NT2/D1 (cell line): Measurements from ENCODE around the gene TNP1.
A peak's percentile ranks its signal among the peaks of the same experiment; 100 is the strongest.

Experiments used
- DNase-seq: peaks from one replicate; pipeline ENCODE4 v3.0.0-alpha.2; 2011; ENCODE audit warnings: low read depth, low spot score
- H3K27me3 ChIP-seq: 2 replicates; pipeline ENCODE4 v1.6.0; 2011; ENCODE audit warnings: mild to moderate bottlenecking; ENCODE audit not compliant: insufficient read length, insufficient read depth
- H3K36me3 ChIP-seq: 2 replicates; pipeline ENCODE4 v1.6.1; 2011; ENCODE audit warnings: mild to moderate bottlenecking, low read length, mixed read lengths; ENCODE audit not compliant: insufficient read depth, insufficient read length
- H3K4me1 ChIP-seq: 2 replicates; pipeline ENCODE4 v1.5.1; 2011; ENCODE audit not compliant: insufficient read depth, insufficient read length
- H3K4me3 ChIP-seq: 2 replicates; pipeline ENCODE4 v1.5.1; 2011; ENCODE audit warnings: low read depth; ENCODE audit not compliant: insufficient read length
- H3K9ac ChIP-seq: 2 replicates; pipeline ENCODE4 v1.6.0; 2011; ENCODE audit warnings: low read depth; ENCODE audit not compliant: insufficient read length
- H3K9me3 ChIP-seq: 2 replicates; pipeline ENCODE4 v1.5.1; 2011; ENCODE audit warnings: mild to moderate bottlenecking, low read length; ENCODE audit not compliant: insufficient read depth
- SUZ12 ChIP-seq: IDR thresholded peaks from 2 replicates; pipeline ENCODE4 v1.6.1; 2011; ENCODE audit not compliant: insufficient read length, insufficient read depth; ENCODE audit errors: extremely low read depth
- YY1 ChIP-seq: IDR thresholded peaks from 2 replicates; pipeline ENCODE4 v1.6.1; 2011; ENCODE audit not compliant: insufficient read length, insufficient read depth
- ZNF274 ChIP-seq: IDR thresholded peaks from 2 replicates; pipeline ENCODE4 v1.6.1; 2011; ENCODE audit warnings: mild to moderate bottlenecking, low read depth, low read length

Gene TNP1

GRCh38 chr2:216859944-216860343 is at the start of gene TNP1:
Gene TNP1, minus strand, starts transcription at chr2:216860064. Its CDS starts 30 bp downstream, at chr2:216860034.
- Histone ChIP-seq H3K4me3 (no peak within 1 kb of the TSS), H3K36me3 (no peaks in the 10 kb centered on the region), H3K4me1 (peaks cover 6% of the 10 kb centered on the region), H3K9me3 (no peaks in the 10 kb centered on the region), H3K9ac (no peak within 1 kb of the TSS), H3K27me3 (no peaks in the 10 kb centered on the region)
- no peak for DNase-seq
- TF ChIP-seq ZNF274 = no peak
- TF ChIP-seq SUZ12 = no peak
- no peak for TF ChIP-seq YY1

- TF ChIP-seq YY1 = no peak
- no peak for TF ChIP-seq SUZ12
- TF ChIP-seq ZNF274 = no peak
Measured at GRCh38 chr2:216908300-216908699, 48.4 kb upstream of the TNP1 start.

GRCh38 chr2:216905649-216906329 is 45.9 kb upstream of the TNP1 start:
- Histone ChIP-seq H3K36me3 (no peaks in the 10 kb centered on the region), H3K27me3 (no peaks in the 10 kb centered on the region), H3K9me3 (peaks cover 25% of the 10 kb centered on the region), H3K4me1 (no peaks in the 10 kb centered on the region), H3K4me3 (no peak overlapping the region), H3K9ac (no peak overlapping the region)
- no peak for DNase-seq
- TF ChIP-seq SUZ12 (no peak), ZNF274 (no peak), YY1 (no peak)

More at GRCh38 chr2:216908300-216908699, 48.4 kb upstream of the TNP1 start:
- Histone ChIP-seq H3K9me3 (peaks cover 9% of the 10 kb centered on the region; the same call in 1 of the 2 replicates), H3K36me3 (no peaks in the 10 kb centered on the region), H3K9ac (no peak overlapping the region), H3K4me1 (no peaks in the 10 kb centered on the region), H3K4me3 (no peak overlapping the region), H3K27me3 (no peaks in the 10 kb centered on the region)
- DNase-seq = no peak

GRCh38 chr2:216904974-216905373 is 45.1 kb upstream of the TNP1 start:
- Histone ChIP-seq H3K9ac (no peak overlapping the region), H3K27me3 (no peaks in the 10 kb centered on the region), H3K4me1 (no peaks in the 10 kb centered on the region), H3K9me3 (peaks cover 25% of the 10 kb centered on the region), H3K36me3 (no peaks in the 10 kb centered on the region), H3K4me3 (no peak overlapping the region)
- no peak for DNase-seq
- no peak for TF ChIP-seq SUZ12

- no peak for DNase-seq
- H3K27me3 ChIP-seq = no peaks in the 10 kb centered on the region
Measured at GRCh38 chr2:216904554-216904953, 44.7 kb upstream of the TNP1 start.

GRCh38 chr2:216903470-216903869 is 43.6 kb upstream of the TNP1 start:
- no peaks in the 10 kb centered on the region for H3K27me3 ChIP-seq
- H3K36me3 ChIP-seq = no peaks in the 10 kb centered on the region
- H3K9ac ChIP-seq = no peak overlapping the region
- no peak for TF ChIP-seq ZNF274
- no peak for TF ChIP-seq SUZ12
- TF ChIP-seq YY1 = no peak
- DNase-seq = peak; percentile 8
- no peaks in the 10 kb centered on the region for H3K4me1 ChIP-seq
- no peak overlapping the region for H3K4me3 ChIP-seq
- H3K9me3 ChIP-seq = peaks cover 25% of the 10 kb centered on the region

More at GRCh38 chr2:216904554-216904953, 44.7 kb upstream of the TNP1 start:
- Histone ChIP-seq H3K9me3 (peaks cover 25% of the 10 kb centered on the region), H3K4me1 (no peaks in the 10 kb centered on the region), H3K36me3 (no peaks in the 10 kb centered on the region), H3K4me3 (no peak overlapping the region), H3K9ac (no peak overlapping the region)
- TF ChIP-seq YY1 (no peak), ZNF274 (no peak), SUZ12 (no peak)

GRCh38 chr2:216901273-216901672 is 41.4 kb upstream of the TNP1 start:
- TF ChIP-seq SUZ12 = no peak
- no peak for TF ChIP-seq YY1
- TF ChIP-seq ZNF274 = no peak
- H3K27me3 ChIP-seq = no peaks in the 10 kb centered on the region
- H3K9ac ChIP-seq = no peak overlapping the region
- no peaks in the 10 kb centered on the region for H3K36me3 ChIP-seq
- H3K9me3 ChIP-seq = peaks cover 25% of the 10 kb centered on the region
- DNase-seq = no peak
- H3K4me1 ChIP-seq = no peaks in the 10 kb centered on the region
- H3K4me3 ChIP-seq = no peak overlapping the region
